Esophagus muscularis mucosa (tissue), 4 donors: ENCODE measurements around the gene COQ10A.

Experiments
- CTCF ChIP-seq, 3 experiments: fragments of 200-600 bp in 2 of 3; fragments of 450-650 bp in 1 of 3; sonication (generic) in 2 of 3; IDR thresholded peaks; one replicate each; pipeline ENCODE4 v1.5.1; 2017 to 2019; ENCODE audit warnings: antibody characterized with exemption in 3 of 3, mild to moderate bottlenecking in 2 of 3, moderate library complexity in 1 of 3
- EP300 ChIP-seq: sonication (generic); formaldehyde crosslinking; IDR thresholded peaks from one replicate; pipeline ENCODE4 v1.6.1; 2017; ENCODE audit warnings: antibody characterized with exemption
- POLR2A ChIP-seq: fragments of 450-650 bp; IDR thresholded peaks from one replicate; pipeline ENCODE4 v1.6.1; 2017; ENCODE audit warnings: antibody characterized with exemption, moderate library complexity, mild to moderate bottlenecking, low read depth
- POLR2AphosphoS5 ChIP-seq, 2 donors: sonication (generic); formaldehyde crosslinking; IDR thresholded peaks; one replicate each; pipeline ENCODE4 v1.6.1; 2017; ENCODE audit warnings: antibody characterized with exemption in 2 of 2

GRCh38 chr12:56257071-56257470, 9.7 kb upstream of the COQ10A start:
- no peak for TF ChIP-seq CTCF (IDR thresholded peaks at IDR 0.05)
- TF ChIP-seq EP300 = no peak
- no peak for TF ChIP-seq POLR2A
- TF ChIP-seq POLR2AphosphoS5 (IDR thresholded peaks at IDR 0.05) = no peak
